Posterior cingulate gyrus (tissue), 11 donors: ENCODE measurements around the gene RSBN1L.
"Not testable (repeated sequence)": the region's sequence is repeated elsewhere in the genome, so short reads cannot be mapped to it uniquely, and the experiment has no call there.

Source experiments
- DNase-seq, 10 donors: peaks; one replicate each; pipeline versions ENCODE4 v3.0.0 to v3.0.0-alpha.2; 2020 to 2021; ENCODE audit warnings: mixed read lengths in 3 of 10
- intact Hi-C: fragments of 100-400 bp; cut with DNase I; formaldehyde crosslinking; loops from one replicate; pipeline ENCODE4 v1.15.1; 2023

RSBN1L gene

GRCh38 chr7:77696057-77696642 is at the start of gene RSBN1L:
RSBN1L (plus strand) TSS chr7:77696459; CDS start chr7:77696470, 11 bp downstream.
- DNase-seq = peak; percentile 98 to 100 (median 99)
- intact Hi-C loops = loop anchor here (2.0 to 5.0 kb wide), 3 partner anchors 61 to 159 kb away; partner anchors contain the start of genes PHTF2, PTPN12 and TMEM60

- no peak for DNase-seq
- intact Hi-C loops = no loop called here
Observed at GRCh38 chr7:77648742-77649338, 47.4 kb upstream of the RSBN1L start.

- intact Hi-C loops = loop anchor here (10.0 kb wide), 1 partner anchor 195 kb away; no protein-coding TSS in a partner anchor
- no peak for DNase-seq
Observed at GRCh38 chr7:77649716-77650349, 46.4 kb upstream of the RSBN1L start.

- no peak for DNase-seq
- intact Hi-C loops = loop anchor here (1.0 to 10.0 kb wide), 2 partner anchors 108 to 197 kb away; no protein-coding TSS in a partner anchor
Observed at GRCh38 chr7:77651575-77652162, 44.6 kb upstream of the RSBN1L start.

- DNase-seq = not testable (repeated sequence)
- intact Hi-C loops = loop anchor here (10.0 kb wide), 1 partner anchor 198 kb away; no protein-coding TSS in a partner anchor
Observed at GRCh38 chr7:77652826-77653225, 43.4 kb upstream of the RSBN1L start.

GRCh38 chr7:77653572-77653971 is 42.7 kb upstream of the RSBN1L start:
- no peak for DNase-seq
- intact Hi-C loops = loop anchor here (10.0 kb wide), 1 partner anchor 199 kb away; no protein-coding TSS in a partner anchor

- intact Hi-C loops = loop anchor here (10.0 kb wide), 1 partner anchor 201 kb away; no protein-coding TSS in a partner anchor
- DNase-seq = no peak
Observed at GRCh38 chr7:77655356-77655755, 40.9 kb upstream of the RSBN1L start.

- no peak for DNase-seq
- intact Hi-C loops = loop anchor here (10.0 kb wide), 1 partner anchor 201 kb away; no protein-coding TSS in a partner anchor
Observed at GRCh38 chr7:77655836-77656455, 40.3 kb upstream of the RSBN1L start.

GRCh38 chr7:77657427-77658224 is 38.6 kb upstream of the RSBN1L start:
- no peak for DNase-seq
- intact Hi-C loops = loop anchor here (10.0 kb wide), 1 partner anchor 203 kb away; no protein-coding TSS in a partner anchor

GRCh38 chr7:77658928-77659327 is 37.3 kb upstream of the RSBN1L start:
- intact Hi-C loops = loop anchor here (10.0 kb wide), 1 partner anchor 204 kb away; no protein-coding TSS in a partner anchor
- DNase-seq = no peak

- no peak for DNase-seq
- intact Hi-C loops = no loop called here
Observed at GRCh38 chr7:77661816-77662215, 34.4 kb upstream of the RSBN1L start.

- intact Hi-C loops = no loop called here
- DNase-seq = no peak
Observed at GRCh38 chr7:77662869-77663268, 33.4 kb upstream of the RSBN1L start.

GRCh38 chr7:77664715-77665114 is 31.5 kb upstream of the RSBN1L start:
- intact Hi-C loops = no loop called here
- DNase-seq = no peak

GRCh38 chr7:77665161-77665560 is 31.1 kb upstream of the RSBN1L start:
- intact Hi-C loops = no loop called here
- DNase-seq = no peak

- intact Hi-C loops = no loop called here
- no peak for DNase-seq
Observed at GRCh38 chr7:77667459-77668086, 28.7 kb upstream of the RSBN1L start.

GRCh38 chr7:77674878-77675277 is 21.4 kb upstream of the RSBN1L start:
- peak in 3 of 10 donors; percentile 20 to 87 (median 25) for DNase-seq
- intact Hi-C loops = no loop called here

GRCh38 chr7:77679608-77680007 is 16.7 kb upstream of the RSBN1L start:
- intact Hi-C loops = no loop called here
- DNase-seq = no peak

- intact Hi-C loops = no loop called here
Observed at GRCh38 chr7:77680266-77680665, 16.0 kb upstream of the RSBN1L start.

GRCh38 chr7:77684030-77684429 is 12.2 kb upstream of the RSBN1L start:
- no peak for DNase-seq

More at GRCh38 chr7:77680266-77680665, 16.0 kb upstream of the RSBN1L start:
- no peak for DNase-seq

More at GRCh38 chr7:77684030-77684429, 12.2 kb upstream of the RSBN1L start:
- intact Hi-C loops = no loop called here
